ENCODE results near the gene SLK. TPM values are rescaled to one million over a fixed set of nuclear protein-coding genes. Genes with fewer than 3 reads are reported as not detected.

Gene SLK
- total and polyA plus RNA-seq, 2 of the 13 experiments (the other 11 are each of a cell fraction or from before 2014, with no cell fraction given) = 3.4 to 22.8 TPM

GRCh38 chr10:104043854-104044253 lies 76.9 kb downstream of the SLK start (continued):
- no peak for TF ChIP-seq NR1H2 (CRISPR knock-in tag; IDR thresholded peaks at IDR 0.05; ENCODE audit: borderline replicate concordance, low read depth)
- no peak for TF ChIP-seq ZNF580 (CRISPR knock-in tag; IDR thresholded peaks at IDR 0.05; ENCODE audit: borderline replicate concordance, low read depth)

- Histone ChIP-seq H3K36me3 (replicated peaks in 1 of 2; ENCODE audit: control insufficient read depth in 1 of 2, insufficient read depth in 2 of 2, low read length in 2 of 2) (no peaks in the 10 kb centered on the region), H3K9ac (ENCODE audit: insufficient read depth, low read depth, low read length) (no peak overlapping the region), H3K27ac (ENCODE audit: extremely low read length, insufficient read depth, low read length) (no peak overlapping the region), H3K4me1 (ENCODE audit: insufficient read depth, low read length) (peaks cover 9% of the 10 kb centered on the region), H3K79me2 (ENCODE audit: insufficient read depth, low read length) (no peaks in the 10 kb centered on the region), H3K9me3 (ENCODE audit: low read length) (no peaks in the 10 kb centered on the region), H3K4me2 (ENCODE audit: low read depth, low read length) (no peak overlapping the region), H4K20me1 (ENCODE audit: insufficient read depth, low read length) (no peaks in the 10 kb centered on the region), H3K4me3 (replicated peaks in 1 of 3; ENCODE audit: insufficient read depth in 1 of 3, low read depth in 2 of 3, low read length in 3 of 3) (no peak overlapping the region), H3K27me3 (ENCODE audit: control insufficient read depth in 1 of 2, insufficient read depth in 2 of 2, low read length in 2 of 2) (peaks cover 6 to 71% of the 10 kb centered on the region in 2 experiments), H2AFZ (ENCODE audit: low read length) (no peak overlapping the region)
- no TSS peak for BruUV-seq (replicated peaks)
- intact Hi-C loops (cut with micrococcal nuclease; ENCODE audit: unreplicated experiment) = loop anchor here (1.0 kb wide), 2 partner anchors 164 to 305 kb away; no protein-coding TSS in a partner anchor
- ChIA-PET POLR2A (no interaction called here), CTCF (ENCODE audit: low intra/inter-chr PET ratio, low total read pairs) (interaction anchor here (0.7 to 1.8 kb wide), 3 partner anchors 164 to 577 kb away, joined by 3 to 13 read pairs (median 3); no protein-coding TSS in a partner anchor)
- 34% methylated on average over 8 of the region's 9 CpGs for WGBS (ENCODE audit: low lambda C conversion rate)
- peak; percentile 89 for ATAC-seq
- FAIRE-seq = no peak
- peak; percentile 45 for DNase-seq (ENCODE audit: low spot score)
- in situ Hi-C loops (cut with HindIII; ENCODE audit: extremely low pct_ligation_motif_present, low pct_unique_long_range_greater_than_20kb) = loop anchor here (5.0 to 10.0 kb wide), 2 partner anchors 162 to 309 kb away; partner anchors contain the start of gene CFAP58
- TF ChIP-seq ZC3H13 (CRISPR knock-in tag; IDR thresholded peaks at IDR 0.05) (no peak), ZSCAN12 (CRISPR knock-in tag; IDR thresholded peaks at IDR 0.05) (no peak), RAD21 (CRISPR knock-in tag; IDR thresholded peaks at IDR 0.05) (peak; percentile 58), ZNF20 (CRISPR knock-in tag; IDR thresholded peaks at IDR 0.05) (no peak), STAG1 (CRISPR knock-in tag; IDR thresholded peaks at IDR 0.05) (peak; percentile 84), TGIF2 (CRISPR knock-in tag; IDR thresholded peaks at IDR 0.05) (no peak), ZFP62 (CRISPR knock-in tag; IDR thresholded peaks at IDR 0.05) (no peak), EHMT2 (IDR thresholded peaks at IDR 0.05; ENCODE audit: borderline replicate concordance, low read depth, low read length) (no peak), RBFOX2 (IDR thresholded peaks at IDR 0.05; ENCODE audit: low read depth, low read length) (no peak), AGO2 (optimal IDR thresholded peaks at IDR 0.05; ENCODE audit: low read depth, low read length) (no peak), SMC3 (IDR thresholded peaks at IDR 0.05; ENCODE audit: low read length) (peak; percentile 63; the same call in 1 of the 2 replicates), ZFP36L1 (CRISPR knock-in tag; IDR thresholded peaks at IDR 0.05) (no peak), ZNF274 (CRISPR knock-in tag; IDR thresholded peaks at IDR 0.05) (no peak), HOXA7 (CRISPR knock-in tag; IDR thresholded peaks at IDR 0.05) (no peak), RORA (CRISPR knock-in tag; IDR thresholded peaks at IDR 0.05) (no peak), ZFP41 (CRISPR knock-in tag; IDR thresholded peaks at IDR 0.05; ENCODE audit: borderline replicate concordance) (no peak), TCF12 (IDR thresholded peaks at IDR 0.05) (no peak), TCF12 (CRISPR knock-in tag; IDR thresholded peaks at IDR 0.05) (no peak), MED1 (CRISPR knock-in tag; IDR thresholded peaks at IDR 0.05) (no peak), DR1 (CRISPR knock-in tag; IDR thresholded peaks at IDR 0.05) (no peak), HNF4A (CRISPR knock-in tag; IDR thresholded peaks at IDR 0.05) (no peak)
- TF ChIP-seq, protein P1, sequence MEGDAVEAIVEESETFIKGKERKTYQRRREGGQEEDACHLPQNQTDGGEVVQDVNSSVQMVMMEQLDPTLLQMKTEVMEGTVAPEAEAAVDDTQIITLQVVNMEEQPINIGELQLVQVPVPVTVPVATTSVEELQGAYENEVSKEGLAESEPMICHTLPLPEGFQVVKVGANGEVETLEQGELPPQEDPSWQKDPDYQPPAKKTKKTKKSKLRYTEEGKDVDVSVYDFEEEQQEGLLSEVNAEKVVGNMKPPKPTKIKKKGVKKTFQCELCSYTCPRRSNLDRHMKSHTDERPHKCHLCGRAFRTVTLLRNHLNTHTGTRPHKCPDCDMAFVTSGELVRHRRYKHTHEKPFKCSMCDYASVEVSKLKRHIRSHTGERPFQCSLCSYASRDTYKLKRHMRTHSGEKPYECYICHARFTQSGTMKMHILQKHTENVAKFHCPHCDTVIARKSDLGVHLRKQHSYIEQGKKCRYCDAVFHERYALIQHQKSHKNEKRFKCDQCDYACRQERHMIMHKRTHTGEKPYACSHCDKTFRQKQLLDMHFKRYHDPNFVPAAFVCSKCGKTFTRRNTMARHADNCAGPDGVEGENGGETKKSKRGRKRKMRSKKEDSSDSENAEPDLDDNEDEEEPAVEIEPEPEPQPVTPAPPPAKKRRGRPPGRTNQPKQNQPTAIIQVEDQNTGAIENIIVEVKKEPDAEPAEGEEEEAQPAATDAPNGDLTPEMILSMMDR (CRISPR knock-in tag; IDR thresholded peaks at IDR 0.05) = peak; percentile 70
These were observed 78.5 kb downstream of the SLK start for GRCh38 chr10:104045151-104046089.

Measured in HepG2 (cell line).